ENCODE results near the gene SLC16A7.

The SLC16A7 gene

GRCh38 chr12:59834659-59835474, 239.0 kb downstream of the SLC16A7 start:
- peak; percentile 13 to 54 for DNase-seq

More at GRCh38 chr12:59834659-59835474, 239.0 kb downstream of the SLC16A7 start:
- TF ChIP-seq GATA1 (IDR thresholded peaks at IDR 0.05; ENCODE audit: low read depth, low read length), result no peak
- TF ChIP-seq POLR2A (IDR thresholded peaks at IDR 0.05; ENCODE audit: low read length), result no peak

All from erythroblast (primary cell).